Uterus (tissue), 2 donors: ENCODE data around the gene WASHC4.

Source experiments
- CTCF ChIP-seq, 4 experiments: fragments of 200-600 bp in 2 of 4; fragments of 450-650 bp in 2 of 4; sonication (generic) in 2 of 4; IDR thresholded peaks; one replicate each; pipeline ENCODE4 v1.5.1; 2016 to 2019; ENCODE audit warnings: antibody characterized with exemption in 4 of 4, mild to moderate bottlenecking in 2 of 4, moderate library complexity in 1 of 4
- POLR2A ChIP-seq, 2 donors: fragments of 450-650 bp; IDR thresholded peaks; one replicate each; pipeline ENCODE4 v1.6.1; 2016; ENCODE audit warnings: antibody characterized with exemption in 2 of 2, mild to moderate bottlenecking in 1 of 2, moderate library complexity in 1 of 2

GRCh38 chr12:105100998-105101397, 6.5 kb upstream of the WASHC4 start:
- TF ChIP-seq CTCF (IDR thresholded peaks at IDR 0.05) = peak in 1 of 4 experiments; percentile 2
- no peak for TF ChIP-seq POLR2A (IDR thresholded peaks at IDR 0.05)
